ENCODE results near the gene ZDHHC6. TPM values are rescaled to one million over a fixed set of nuclear protein-coding genes. Genes with fewer than 3 reads are reported as not detected.

The ZDHHC6 gene
- total and polyA plus RNA-seq, 10 of the 15 experiments (the other 5 are each of a cell fraction or from before 2014, with no cell fraction given) = 23.8 to 59.4 (median 35.6) TPM

DNA sequence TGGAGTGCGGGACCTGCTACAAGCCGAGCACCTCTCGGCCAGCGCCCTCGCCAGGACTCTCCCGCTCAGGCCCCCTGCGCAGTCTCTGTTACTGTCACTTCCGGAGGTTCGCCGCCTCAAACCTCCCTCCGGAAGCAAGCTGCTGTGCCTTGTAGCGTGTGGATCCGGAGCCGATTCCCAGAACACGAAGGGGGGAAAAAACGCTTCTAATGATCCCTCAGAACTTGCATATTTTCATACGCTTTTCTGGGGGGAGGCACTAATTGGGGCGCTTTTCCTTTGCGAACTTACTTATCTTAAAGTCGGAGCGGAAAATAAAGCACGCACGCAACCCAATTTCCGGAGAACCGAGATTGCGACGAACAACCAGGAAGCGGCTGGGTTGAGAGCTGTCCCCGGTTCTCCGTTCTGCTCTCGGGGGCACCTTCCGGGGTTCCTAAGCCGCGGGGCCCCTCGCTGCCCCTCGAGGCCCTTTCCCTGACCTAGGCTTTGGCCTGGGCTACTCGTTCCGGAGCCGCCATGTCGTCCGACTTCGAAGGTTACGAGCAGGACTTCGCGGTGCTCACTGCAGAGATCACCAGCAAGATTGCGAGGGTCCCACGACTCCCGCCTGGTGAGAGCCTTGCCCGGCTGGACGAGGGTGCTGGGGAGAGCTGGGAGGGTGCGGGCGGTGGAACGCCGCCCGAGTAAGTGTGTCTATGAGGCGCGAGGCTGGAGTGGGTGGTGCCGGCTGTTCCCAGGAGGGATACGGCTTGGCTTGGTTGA is at the start of gene ZDHHC6, which contains the start of gene VTI1A (continued):
- TF ChIP-seq, protein P1, sequence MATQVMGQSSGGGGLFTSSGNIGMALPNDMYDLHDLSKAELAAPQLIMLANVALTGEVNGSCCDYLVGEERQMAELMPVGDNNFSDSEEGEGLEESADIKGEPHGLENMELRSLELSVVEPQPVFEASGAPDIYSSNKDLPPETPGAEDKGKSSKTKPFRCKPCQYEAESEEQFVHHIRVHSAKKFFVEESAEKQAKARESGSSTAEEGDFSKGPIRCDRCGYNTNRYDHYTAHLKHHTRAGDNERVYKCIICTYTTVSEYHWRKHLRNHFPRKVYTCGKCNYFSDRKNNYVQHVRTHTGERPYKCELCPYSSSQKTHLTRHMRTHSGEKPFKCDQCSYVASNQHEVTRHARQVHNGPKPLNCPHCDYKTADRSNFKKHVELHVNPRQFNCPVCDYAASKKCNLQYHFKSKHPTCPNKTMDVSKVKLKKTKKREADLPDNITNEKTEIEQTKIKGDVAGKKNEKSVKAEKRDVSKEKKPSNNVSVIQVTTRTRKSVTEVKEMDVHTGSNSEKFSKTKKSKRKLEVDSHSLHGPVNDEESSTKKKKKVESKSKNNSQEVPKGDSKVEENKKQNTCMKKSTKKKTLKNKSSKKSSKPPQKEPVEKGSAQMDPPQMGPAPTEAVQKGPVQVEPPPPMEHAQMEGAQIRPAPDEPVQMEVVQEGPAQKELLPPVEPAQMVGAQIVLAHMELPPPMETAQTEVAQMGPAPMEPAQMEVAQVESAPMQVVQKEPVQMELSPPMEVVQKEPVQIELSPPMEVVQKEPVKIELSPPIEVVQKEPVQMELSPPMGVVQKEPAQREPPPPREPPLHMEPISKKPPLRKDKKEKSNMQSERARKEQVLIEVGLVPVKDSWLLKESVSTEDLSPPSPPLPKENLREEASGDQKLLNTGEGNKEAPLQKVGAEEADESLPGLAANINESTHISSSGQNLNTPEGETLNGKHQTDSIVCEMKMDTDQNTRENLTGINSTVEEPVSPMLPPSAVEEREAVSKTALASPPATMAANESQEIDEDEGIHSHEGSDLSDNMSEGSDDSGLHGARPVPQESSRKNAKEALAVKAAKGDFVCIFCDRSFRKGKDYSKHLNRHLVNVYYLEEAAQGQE (IDR thresholded peaks at IDR 0.05; ENCODE audit: low read depth, low read length) = peak; percentile 66
- no peak for TF ChIP-seq ZBTB4 (CRISPR knock-in tag; IDR thresholded peaks at IDR 0.05)
- no peak for TF ChIP-seq DPF2 (IDR thresholded peaks at IDR 0.05)
- TF ChIP-seq RAD51 (IDR thresholded peaks at IDR 0.05) = peak; percentile 59
- peak; percentile 86 for TF ChIP-seq ZZZ3 (IDR thresholded peaks at IDR 0.05; ENCODE audit: control insufficient read depth, insufficient read length, low read depth)
- TF ChIP-seq ATF3 (IDR thresholded peaks at IDR 0.05; ENCODE audit: borderline replicate concordance, extremely low read depth, low read depth, low read length) = no peak
- no peak for TF ChIP-seq CBX3 (IDR thresholded peaks at IDR 0.05; ENCODE audit: borderline replicate concordance, low read depth)
- TF ChIP-seq NR2C1 (IDR thresholded peaks at IDR 0.05) = peak; percentile 68
- peak; percentile 94 for TF ChIP-seq POLR2AphosphoS5 (IDR thresholded peaks at IDR 0.05; ENCODE audit: low read length)
- no peak; the same call in 1 of the 2 replicates for TF ChIP-seq TCF7 (IDR thresholded peaks at IDR 0.05; ENCODE audit: borderline replicate concordance)
- no peak for TF ChIP-seq SPI1 (IDR thresholded peaks at IDR 0.05; ENCODE audit: borderline replicate concordance, insufficient read depth, low read depth, low read length)
- TF ChIP-seq E2F4 (IDR thresholded peaks at IDR 0.05; ENCODE audit: low read depth, low read length) = peak; percentile 46; the same call in 1 of the 2 replicates
- no peak for TF ChIP-seq EP300 (IDR thresholded peaks at IDR 0.05; ENCODE audit: borderline replicate concordance in 1 of 2, control insufficient read depth in 1 of 2, low read depth in 2 of 2, low read length in 2 of 2)
- no peak; the same call in 1 of the 2 replicates for TF ChIP-seq MLLT1 (IDR thresholded peaks at IDR 0.05)
- TF ChIP-seq MAX (IDR thresholded peaks at IDR 0.05; ENCODE audit: low read depth, low read length) = peak; percentile 19; the same call in 1 of the 2 replicates
- TF ChIP-seq PML (IDR thresholded peaks at IDR 0.05; ENCODE audit: low read length) = peak; percentile 62
- TF ChIP-seq NFYA (IDR thresholded peaks at IDR 0.05; ENCODE audit: borderline replicate concordance, low read depth, low read length) = no peak
